DND-41 (cell line): ENCODE data around the gene C14orf39.

ENCODE experiments used
- ATAC-seq: fragments of 200-7000 bp; cut with Tn5 transposase; 3 replicates; pipeline ENCODE4 v1.9.1; 2021; ENCODE audit warnings: low read depth; ENCODE audit not compliant: insufficient read depth
- DNase-seq: peaks from one replicate; pipeline ENCODE4 v3.0.0-alpha.2; 2020
- H2AFZ ChIP-seq: 2 replicates; pipeline ENCODE4 v1.6.0; 2012; ENCODE audit warnings: low read depth, low read length
- H3K27ac ChIP-seq: 2 replicates; pipeline ENCODE4 v1.5.1; 2012; ENCODE audit warnings: low read length, inconsistent platforms
- H3K27me3 ChIP-seq: fragments of 200-600 bp; sonication (generic); 2 replicates; pipeline ENCODE4 v1.6.0; 2012; ENCODE audit warnings: low read length, mild to moderate bottlenecking, inconsistent platforms; ENCODE audit not compliant: insufficient read depth, poor library complexity
- H3K36me3 ChIP-seq: 2 replicates; pipeline ENCODE4 v1.5.1; 2012; ENCODE audit warnings: low read length, inconsistent platforms; ENCODE audit not compliant: insufficient read depth
- H3K4me1 ChIP-seq: 2 replicates; pipeline ENCODE4 v1.5.1; 2012; ENCODE audit warnings: mild to moderate bottlenecking, low read length; ENCODE audit not compliant: insufficient read depth
- H3K4me2 ChIP-seq: 2 replicates; pipeline ENCODE4 v1.6.0; 2012; ENCODE audit warnings: mild to moderate bottlenecking, moderate library complexity, low read length, inconsistent platforms; ENCODE audit not compliant: insufficient read depth
- H3K4me3 ChIP-seq, 2 experiments: fragments of 200-600 bp in 1 of 2; shearing (Covaris generic) in 1 of 2; 2 replicates each; pipeline ENCODE4 v1.5.1; 2012 to 2016; ENCODE audit warnings: inconsistent platforms in 2 of 2, low read length in 2 of 2, mild to moderate bottlenecking in 2 of 2, low read depth in 1 of 2, moderate library complexity in 1 of 2
- H3K79me2 ChIP-seq: 2 replicates; pipeline ENCODE4 v1.6.0; 2012; ENCODE audit warnings: low read length, inconsistent platforms; ENCODE audit not compliant: insufficient read depth
- H3K9ac ChIP-seq: 2 replicates; pipeline ENCODE4 v1.6.0; 2012; ENCODE audit warnings: low read depth, mild to moderate bottlenecking, inconsistent platforms, low read length, moderate library complexity
- H3K9me3 ChIP-seq: 2 replicates; pipeline ENCODE4 v1.5.1; 2012; ENCODE audit warnings: low read length, moderate library complexity, mild to moderate bottlenecking, inconsistent platforms; ENCODE audit not compliant: insufficient read depth, severe bottlenecking
- H4K20me1 ChIP-seq: 2 replicates; pipeline ENCODE4 v1.6.0; 2012; ENCODE audit warnings: low read length; ENCODE audit not compliant: insufficient read depth
- CTCF ChIP-seq: IDR thresholded peaks from 2 replicates; pipeline ENCODE4 v1.5.1; 2012; ENCODE audit warnings: borderline replicate concordance, low read length, moderate library complexity, mild to moderate bottlenecking; ENCODE audit not compliant: poor library complexity, severe bottlenecking; ENCODE audit errors: extremely low read depth
- EZH2 ChIP-seq: IDR thresholded peaks from 3 replicates; pipeline ENCODE4 v1.6.1; 2012; ENCODE audit warnings: borderline replicate concordance, low read depth, mild to moderate bottlenecking, moderate library complexity, low read length, inconsistent platforms; ENCODE audit not compliant: severe bottlenecking

C14orf39 gene

GRCh38 chr14:60485598-60486251, at the start of gene C14orf39:
Gene C14orf39 (minus strand): TSS chr14:60486063. CDS start chr14:60485078, 985 bp downstream.
- no peak within 1 kb of the TSS for H3K4me3 ChIP-seq
- H3K27ac ChIP-seq = no peak within 1 kb of the TSS
- H2AFZ ChIP-seq = no peak within 1 kb of the TSS
- H3K36me3 ChIP-seq = no peaks in the 10 kb centered on the region
- TF ChIP-seq CTCF = no peak
- no peak for TF ChIP-seq EZH2
- H3K79me2 ChIP-seq = no peaks in the 10 kb centered on the region
- H3K9ac ChIP-seq = no peak within 1 kb of the TSS
- no peaks in the 10 kb centered on the region for H3K9me3 ChIP-seq
- H4K20me1 ChIP-seq = no peaks in the 10 kb centered on the region
- ATAC-seq (no peak), DNase-seq (no peak)
- H3K27me3 ChIP-seq = no peaks in the 10 kb centered on the region
- no peaks in the 10 kb centered on the region for H3K4me1 ChIP-seq
- H3K4me2 ChIP-seq = no peak within 1 kb of the TSS

GRCh38 chr14:60532442-60532841, 46.6 kb upstream of the C14orf39 start:
- DNase-seq (no peak), ATAC-seq (no peak)
- Histone ChIP-seq H3K4me2 (no peak overlapping the region), H3K79me2 (no peaks in the 10 kb centered on the region), H2AFZ (no peak overlapping the region), H3K9ac (no peak overlapping the region), H3K27me3 (no peaks in the 10 kb centered on the region), H3K4me1 (no peaks in the 10 kb centered on the region), H4K20me1 (no peaks in the 10 kb centered on the region), H3K36me3 (no peaks in the 10 kb centered on the region), H3K9me3 (no peaks in the 10 kb centered on the region), H3K4me3 (no peak overlapping the region), H3K27ac (no peak overlapping the region)
- TF ChIP-seq EZH2 (no peak), CTCF (no peak)

- no peaks in the 10 kb centered on the region for H3K36me3 ChIP-seq
- DNase-seq (no peak), ATAC-seq (no peak)
- no peak overlapping the region for H3K4me2 ChIP-seq
- H3K27ac ChIP-seq = no peak overlapping the region
- H3K4me1 ChIP-seq = no peaks in the 10 kb centered on the region
- no peak overlapping the region for H2AFZ ChIP-seq
- H3K79me2 ChIP-seq = no peaks in the 10 kb centered on the region
- TF ChIP-seq CTCF (no peak), EZH2 (no peak)
- no peak overlapping the region for H3K9ac ChIP-seq
- H3K4me3 ChIP-seq = no peak overlapping the region
- H4K20me1 ChIP-seq = no peaks in the 10 kb centered on the region
- no peaks in the 10 kb centered on the region for H3K27me3 ChIP-seq
- H3K9me3 ChIP-seq = no peaks in the 10 kb centered on the region
Measured at GRCh38 chr14:60515511-60516289, 29.8 kb upstream of the C14orf39 start.
